Ramos (cell line): ENCODE measurements around the gene AMER3.

Source experiments
- in situ Hi-C: fragments of 300-500 bp; cut with MboI; formaldehyde crosslinking; loops from one replicate; pipeline ENCODE4 v1.14.3; 2022; ENCODE audit warnings: low sequenced_read_pairs; ENCODE audit not compliant: unreplicated experiment

AMER3 gene

DNA sequence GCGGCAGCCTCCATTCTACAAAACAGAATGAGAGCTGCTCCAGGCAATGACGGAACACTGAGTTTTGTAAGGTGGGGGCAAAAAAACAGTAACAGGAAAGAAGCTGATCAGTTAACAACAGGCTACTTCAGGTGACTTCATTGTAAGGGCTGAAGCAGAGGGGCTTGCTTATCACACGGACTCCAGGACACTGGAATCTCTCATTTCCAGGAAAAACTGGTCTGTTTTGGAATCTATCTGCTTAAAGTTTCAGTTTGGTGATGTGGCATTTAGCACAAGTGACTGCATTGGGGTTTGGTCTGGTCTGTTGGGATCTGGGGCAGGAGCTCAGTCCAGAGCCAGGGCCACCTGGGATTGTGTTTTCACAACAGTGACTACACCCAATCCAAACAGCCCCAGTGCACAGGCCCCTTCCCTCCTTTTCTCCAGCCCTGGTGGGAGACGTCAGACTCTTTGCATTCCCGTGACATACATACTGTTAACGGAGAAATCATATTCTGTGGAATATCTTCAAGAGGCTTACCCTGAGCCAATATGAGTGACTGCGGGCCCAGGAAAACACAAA, 14.1 kb downstream of the AMER3 start:
- in situ Hi-C loops = no loop called here

DNA sequence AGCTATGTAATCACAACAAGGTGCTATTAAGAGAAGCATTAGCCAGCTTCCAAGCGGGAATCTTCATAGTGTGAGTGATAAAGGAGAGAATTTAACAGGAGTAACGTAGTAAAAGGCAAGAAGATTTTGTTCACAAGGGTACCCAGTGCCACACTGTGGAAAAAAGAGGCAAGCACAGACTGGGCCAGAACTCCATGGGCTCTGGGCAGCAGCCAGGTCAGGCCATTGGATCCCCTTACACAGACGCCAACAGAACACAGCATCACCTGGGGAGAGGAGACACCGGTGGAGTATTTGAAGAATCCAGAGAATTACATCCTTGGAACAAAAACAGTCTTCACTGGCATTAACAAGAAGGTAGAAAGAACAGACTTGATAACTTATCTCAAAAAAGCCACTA, 21.2 kb downstream of the AMER3 start:
- in situ Hi-C loops = no loop called here

DNA sequence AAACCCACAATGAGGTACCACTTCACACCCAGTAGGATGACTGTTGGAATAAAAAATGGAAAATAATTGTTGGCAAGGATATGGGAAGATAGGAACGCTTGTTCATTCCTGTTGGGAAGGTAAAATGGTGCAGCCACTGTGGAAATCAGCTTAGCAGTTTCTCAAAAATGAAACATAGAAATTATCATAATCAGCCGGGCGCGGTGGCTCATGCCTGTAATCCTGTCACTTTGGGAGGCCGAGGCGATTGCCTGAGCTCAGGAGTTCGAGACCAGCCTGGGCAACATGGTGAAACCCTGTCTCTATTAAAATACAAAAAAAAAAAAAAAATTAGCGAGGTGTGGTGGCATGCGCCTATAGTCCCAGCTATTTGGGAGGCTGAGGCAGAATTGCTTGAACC, 23.4 kb downstream of the AMER3 start:
- in situ Hi-C loops = no loop called here

DNA sequence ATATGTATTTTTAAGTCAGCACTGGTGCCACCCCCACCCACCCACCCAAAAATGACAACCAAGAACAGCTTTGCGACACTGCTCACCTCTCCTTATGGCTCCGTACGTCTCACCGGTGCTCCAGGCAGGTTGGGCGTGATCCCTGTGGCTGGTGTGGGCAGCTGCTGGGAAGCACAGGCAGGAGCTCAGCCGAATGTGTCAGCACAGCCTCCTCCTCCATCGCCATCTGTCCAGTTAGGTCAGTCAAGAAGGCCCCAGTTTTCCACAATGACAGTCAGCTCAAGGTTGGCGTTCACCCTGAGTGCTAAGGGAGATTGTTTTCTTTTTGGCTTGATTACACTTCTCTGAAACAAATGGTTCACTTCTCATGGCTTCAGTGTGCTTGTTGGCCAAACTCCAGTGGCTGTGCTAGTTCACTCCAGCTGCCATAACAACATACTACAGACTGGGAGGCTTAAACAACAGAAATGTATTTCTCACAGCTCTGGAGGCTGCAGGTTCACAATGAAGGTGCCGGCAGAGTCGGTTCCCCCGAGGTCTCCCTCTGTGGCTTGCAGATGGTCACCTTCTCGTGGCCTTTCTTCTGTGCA, 30.2 kb downstream of the AMER3 start:
- in situ Hi-C loops = no loop called here

DNA sequence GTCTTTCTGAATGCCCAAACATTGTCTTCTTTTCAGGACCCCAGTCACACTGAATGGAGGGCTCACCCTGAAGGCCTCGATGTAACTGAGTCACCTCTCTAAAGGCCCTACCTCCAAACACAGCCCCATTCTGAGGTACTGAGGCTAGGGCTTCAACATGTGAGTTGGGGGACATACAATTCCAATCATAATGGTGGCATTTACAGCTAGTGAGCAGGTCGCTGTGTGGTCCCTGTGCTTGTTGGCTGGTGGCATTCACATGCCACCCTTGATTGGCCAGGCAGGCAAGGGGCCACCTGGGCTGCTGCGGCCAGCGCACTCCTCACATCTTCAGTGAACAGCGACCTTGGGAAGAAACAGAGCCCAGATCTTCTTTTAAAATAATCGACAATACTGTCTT, 30.7 kb downstream of the AMER3 start:
- in situ Hi-C loops = no loop called here

DNA sequence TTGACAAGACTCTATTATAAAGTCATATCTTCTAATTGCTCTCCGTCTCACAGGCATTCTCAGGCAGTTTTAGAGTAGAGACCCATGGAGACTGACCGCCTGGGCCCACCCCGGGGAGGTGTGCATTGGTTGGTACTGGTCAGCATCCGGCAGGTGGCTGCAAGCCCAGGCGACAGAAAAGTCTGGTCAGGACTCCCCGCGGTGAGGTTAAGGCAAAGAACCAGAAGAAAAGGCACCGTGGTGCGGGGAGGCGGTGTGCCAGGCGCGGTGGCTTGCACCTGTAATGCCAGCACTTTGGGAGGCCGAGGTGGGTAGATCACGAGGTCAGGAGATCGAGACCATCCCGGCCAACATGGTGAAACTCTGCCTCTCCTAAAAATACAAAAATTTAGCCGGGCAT, 32.5 kb downstream of the AMER3 start:
- in situ Hi-C loops = no loop called here

DNA sequence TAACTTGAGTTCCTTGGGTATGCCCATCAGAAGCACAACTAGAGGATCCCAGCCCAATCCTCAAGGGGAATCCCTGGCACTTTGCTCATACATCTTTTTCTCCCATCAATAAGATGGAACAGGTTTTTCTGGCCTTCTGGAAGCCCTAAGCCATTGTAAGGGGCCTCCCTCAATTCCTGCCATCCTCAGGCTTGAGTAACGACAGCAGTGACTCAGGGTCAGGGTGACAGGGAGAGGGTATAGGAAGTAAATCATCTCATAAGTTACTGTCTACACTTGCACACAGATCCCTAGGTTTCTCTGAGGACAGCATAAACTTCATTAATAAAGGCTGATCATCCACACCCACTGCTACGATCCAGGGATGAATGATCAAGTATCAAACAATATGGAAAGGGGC, 35.0 kb downstream of the AMER3 start:
- in situ Hi-C loops = no loop called here

DNA sequence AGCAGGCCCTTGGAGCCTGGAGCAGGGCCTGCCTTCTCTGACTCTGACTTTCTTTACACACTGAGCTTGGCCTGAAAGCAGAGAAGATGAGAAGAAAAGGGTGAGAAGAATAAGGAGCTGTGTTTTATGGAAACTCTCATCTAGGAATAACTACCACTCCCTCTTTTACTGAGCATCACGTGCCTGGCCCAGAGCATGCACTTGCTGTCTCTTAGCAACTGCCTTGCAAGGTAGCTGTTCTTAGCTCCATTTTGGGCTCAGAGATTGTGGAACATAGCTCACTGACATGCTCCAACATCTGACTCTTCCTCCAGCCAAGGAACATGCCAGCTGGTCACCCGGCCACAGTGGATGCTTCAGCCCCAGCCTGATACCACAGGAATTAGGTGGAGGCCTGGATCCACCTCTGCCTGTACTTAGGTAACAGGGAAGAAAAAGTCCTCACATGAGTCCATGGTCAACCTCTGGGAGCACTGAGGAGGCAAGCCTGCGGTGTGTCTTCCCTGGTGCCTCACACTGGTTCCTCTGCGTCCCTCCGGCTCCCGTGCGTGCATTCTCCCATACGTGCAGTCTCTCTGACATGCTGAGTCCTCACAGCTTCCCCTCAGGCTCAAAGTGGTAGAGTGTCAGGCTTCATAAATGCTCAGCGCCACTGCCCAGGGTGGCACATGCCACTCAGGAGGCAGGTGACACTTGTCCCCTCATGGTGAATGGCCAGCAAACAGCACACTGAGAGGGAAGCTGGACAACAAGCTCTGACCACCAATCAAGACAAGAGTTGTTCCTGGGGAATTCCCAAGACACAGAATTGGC, 35.7 kb downstream of the AMER3 start:
- in situ Hi-C loops = no loop called here

DNA sequence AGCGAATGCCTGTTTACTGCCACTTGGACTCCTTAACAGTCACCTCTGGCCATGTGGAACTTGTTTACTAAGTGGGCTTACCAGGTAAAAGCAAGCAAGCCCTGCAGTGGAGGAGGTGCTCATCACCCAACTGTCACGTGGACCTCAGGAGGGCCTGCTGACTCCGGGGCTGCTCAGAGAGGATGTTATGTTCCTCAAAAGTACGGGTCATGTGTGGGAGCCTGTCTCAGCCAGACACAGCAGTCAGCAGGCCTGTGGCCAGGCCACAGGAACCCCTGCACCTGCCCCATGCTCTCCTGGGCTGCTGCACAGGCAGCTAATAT, 36.2 kb downstream of the AMER3 start:
- in situ Hi-C loops = no loop called here

DNA sequence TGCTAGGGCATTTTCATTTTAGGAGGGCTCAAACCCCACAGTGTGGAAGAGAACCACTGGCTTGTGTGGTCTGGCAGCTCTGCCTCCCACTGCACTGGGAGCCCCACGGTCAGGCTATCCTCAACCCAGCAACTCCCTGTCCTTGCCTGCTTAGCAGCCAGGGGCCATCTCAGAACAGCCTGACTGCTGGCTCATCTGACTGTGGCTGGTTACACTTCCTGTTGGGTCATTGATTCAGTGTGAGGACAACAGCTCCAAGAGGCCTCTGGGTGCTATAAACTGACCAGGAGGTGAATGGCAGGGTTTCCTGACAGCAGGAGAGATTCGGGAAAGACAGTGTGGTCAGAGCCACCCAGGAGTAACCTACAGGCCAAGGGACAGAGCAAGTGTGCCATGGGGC, 40.1 kb downstream of the AMER3 start:
- in situ Hi-C loops = no loop called here

DNA sequence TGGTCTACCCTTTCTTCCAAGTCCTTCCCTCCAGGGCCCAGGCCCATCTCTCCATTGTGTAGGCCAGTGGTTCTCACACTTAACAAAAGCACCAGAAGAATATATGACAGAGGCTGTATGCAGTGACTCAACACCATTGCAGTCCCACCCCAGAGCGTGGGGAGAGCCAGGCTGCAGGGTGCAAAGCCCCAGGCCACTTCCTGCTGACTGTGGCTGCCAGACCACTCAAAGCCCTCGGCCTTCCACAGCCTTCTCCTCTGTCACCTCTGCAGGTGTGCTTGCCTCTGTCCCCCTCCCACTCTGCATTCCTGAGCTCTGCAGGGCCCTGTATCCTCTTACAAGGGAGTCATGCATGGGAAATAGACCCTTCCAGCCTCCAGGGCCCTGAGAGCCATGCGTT, 41.0 kb downstream of the AMER3 start:
- in situ Hi-C loops = no loop called here

DNA sequence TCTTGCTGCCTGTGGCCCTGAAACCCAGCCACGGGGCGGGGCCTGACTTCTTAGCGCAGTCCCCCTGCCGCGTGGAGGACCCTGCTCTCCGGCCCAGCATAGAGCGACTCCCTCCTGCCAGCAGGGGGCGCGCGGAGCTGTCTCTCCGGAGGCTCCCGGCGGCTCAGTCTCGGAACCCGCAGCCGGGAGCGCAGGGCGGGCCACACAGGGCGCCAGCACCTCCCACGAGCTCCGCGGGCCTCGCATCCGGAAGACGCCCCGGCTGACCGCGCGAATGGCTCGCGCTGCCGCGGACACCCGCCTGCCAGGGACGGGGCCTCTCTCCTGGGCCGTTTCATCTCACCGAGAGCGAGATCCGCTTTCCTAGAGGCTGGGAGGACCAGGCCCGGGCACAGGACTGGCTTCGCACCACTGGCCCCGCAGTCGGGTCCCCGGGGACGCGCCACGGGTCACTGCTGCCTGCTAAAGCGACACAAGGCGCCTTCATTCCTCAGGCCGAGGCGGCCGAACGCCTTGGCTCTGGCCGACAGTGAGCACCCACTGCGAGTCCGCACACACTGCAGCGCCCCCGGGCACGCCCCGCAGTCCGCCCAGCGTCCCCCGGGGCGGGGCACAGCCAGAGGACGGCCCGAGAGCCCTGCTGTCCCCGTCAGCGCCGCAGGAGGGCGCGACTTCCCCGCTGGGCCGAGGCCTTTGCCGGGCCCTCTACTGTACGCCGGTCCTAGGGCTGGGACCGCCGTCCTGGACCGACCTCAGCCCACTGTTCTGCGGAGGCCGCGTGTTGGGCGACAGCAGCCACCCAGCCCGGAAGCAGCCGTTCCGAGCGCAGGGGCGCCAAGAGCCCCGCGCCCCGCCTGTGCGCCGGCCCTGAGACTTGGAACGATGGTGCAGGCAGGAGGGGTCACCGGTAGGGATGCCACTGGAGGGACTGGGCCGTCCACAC, 42.4 kb downstream of the AMER3 start:
- in situ Hi-C loops = no loop called here

DNA sequence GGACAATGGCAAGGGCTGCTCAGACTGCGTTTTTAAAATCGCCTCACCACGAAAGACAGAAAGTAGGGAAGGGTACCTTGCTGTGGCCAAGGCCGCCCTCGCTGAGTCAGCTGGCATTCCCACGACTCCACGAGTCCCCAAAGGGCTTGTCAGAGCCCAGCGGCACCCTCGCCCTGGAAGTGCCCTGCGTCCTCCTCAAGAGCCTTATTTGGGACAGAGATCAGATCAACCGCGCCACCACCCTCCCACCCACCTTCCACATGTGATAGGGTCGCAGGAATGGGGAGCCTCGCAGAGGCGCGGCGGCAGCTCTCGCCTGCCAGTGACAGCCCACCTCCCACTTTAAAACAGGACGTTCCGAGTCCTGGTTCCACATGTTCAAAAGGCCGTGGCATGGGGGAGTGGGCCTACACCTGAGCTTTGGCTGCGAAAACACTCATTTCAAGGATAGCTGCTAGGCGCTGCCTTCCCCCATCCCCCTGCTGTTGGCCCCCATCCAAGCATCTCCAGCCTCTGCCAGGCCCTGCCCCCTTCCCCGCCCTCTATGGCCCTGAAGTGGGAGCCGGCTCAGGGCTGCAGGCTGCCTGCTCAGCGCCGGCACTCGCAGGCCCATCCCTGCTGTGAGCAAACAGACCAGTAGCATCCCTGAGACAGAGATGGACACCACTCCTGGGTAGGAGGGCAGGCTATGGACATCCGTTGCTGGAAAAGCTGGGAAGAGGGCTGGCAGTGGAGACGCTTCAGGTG, 43.3 kb downstream of the AMER3 start:
- in situ Hi-C loops = no loop called here

DNA sequence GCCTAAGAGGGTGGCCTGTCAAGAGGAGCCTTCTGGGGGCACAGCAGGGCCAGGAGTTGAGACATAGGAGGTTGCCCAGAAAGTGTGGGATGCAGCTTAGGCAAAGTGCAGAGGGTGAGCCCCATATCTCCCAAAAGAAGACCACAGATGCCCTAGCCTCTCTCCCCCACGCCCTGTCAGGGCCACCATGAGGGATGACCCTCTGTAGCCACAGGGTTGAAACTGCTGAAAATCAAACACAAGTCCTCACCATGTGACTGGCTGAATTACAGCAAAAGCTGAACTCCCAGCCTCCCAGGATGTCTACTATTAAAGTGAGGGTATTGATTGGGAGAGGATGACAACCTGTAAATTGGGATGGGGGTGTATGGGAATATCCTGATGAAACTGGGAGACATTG, 44.0 kb downstream of the AMER3 start:
- in situ Hi-C loops = no loop called here

DNA sequence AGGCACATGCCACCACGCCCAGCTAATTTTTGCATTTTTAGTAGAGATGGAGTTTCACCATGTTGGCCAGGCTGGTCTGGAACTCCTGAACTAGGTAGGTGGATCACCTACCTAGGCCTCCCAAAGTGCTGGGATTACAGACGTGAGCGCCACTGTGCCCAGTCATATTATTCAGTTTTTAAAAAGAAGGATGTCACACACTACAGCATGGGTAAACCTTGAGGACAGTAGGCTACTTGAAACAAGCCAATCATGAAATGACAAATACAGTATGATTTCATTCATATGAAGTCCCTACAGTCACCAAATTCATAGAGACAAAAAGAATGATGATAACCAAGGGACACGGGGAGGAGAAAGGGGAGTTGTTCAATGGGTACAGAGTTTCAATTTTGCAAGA, 50.3 kb downstream of the AMER3 start:
- in situ Hi-C loops = no loop called here

DNA sequence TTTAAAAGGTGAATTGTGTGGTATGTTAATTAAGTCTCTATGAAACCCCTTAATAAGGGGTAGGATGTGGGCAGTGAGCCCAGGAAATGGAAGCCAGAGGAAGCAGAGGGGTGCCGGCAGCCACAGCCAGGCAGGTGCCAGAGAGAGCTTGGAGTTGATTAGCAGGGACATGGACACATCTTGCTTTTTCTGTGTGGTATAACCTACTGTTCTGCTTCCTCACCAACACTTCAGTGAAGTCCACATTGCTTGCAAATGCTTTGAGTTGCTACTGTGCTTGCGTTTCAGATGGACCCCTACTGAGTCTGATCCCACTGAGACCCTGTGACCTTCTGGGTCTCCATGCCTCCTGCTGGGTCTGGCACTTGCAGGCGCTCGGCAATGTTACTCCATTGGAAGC, 51.0 kb downstream of the AMER3 start:
- in situ Hi-C loops = no loop called here

DNA sequence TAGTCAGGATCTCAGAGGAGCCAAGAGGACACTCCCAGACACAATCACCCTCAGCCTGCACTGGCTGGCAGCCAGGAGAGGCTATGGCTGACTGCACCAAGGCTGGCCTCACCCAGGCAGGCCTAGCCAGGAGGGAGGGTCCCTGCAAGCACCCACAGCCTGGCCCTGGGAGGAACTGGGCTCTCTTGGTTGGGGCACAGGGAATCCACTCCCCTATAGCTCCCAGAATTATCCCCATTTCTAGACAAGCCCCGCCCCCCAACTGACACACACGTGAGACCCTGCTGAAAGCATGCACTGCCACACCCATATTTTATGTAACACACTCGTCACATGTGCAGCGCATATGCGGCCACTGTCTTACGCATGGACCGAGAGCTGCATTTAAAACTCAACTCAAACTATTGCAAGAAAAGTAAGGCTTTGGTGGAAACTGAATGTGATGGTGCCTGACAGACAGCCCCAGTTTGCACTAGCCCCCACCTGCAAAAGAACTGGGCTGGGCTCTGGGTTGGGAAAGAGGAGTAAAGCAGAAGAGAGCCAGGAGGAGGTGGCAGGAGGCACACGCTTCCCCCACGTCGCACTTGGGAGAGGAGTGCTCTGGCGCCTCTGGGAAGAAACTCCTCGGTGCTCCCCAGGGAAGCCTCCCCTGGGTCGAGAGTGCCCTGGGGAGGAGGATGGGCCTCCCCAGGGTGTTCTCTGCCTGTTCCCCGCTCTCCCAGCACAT, 52.5 kb downstream of the AMER3 start:
- in situ Hi-C loops = no loop called here

DNA sequence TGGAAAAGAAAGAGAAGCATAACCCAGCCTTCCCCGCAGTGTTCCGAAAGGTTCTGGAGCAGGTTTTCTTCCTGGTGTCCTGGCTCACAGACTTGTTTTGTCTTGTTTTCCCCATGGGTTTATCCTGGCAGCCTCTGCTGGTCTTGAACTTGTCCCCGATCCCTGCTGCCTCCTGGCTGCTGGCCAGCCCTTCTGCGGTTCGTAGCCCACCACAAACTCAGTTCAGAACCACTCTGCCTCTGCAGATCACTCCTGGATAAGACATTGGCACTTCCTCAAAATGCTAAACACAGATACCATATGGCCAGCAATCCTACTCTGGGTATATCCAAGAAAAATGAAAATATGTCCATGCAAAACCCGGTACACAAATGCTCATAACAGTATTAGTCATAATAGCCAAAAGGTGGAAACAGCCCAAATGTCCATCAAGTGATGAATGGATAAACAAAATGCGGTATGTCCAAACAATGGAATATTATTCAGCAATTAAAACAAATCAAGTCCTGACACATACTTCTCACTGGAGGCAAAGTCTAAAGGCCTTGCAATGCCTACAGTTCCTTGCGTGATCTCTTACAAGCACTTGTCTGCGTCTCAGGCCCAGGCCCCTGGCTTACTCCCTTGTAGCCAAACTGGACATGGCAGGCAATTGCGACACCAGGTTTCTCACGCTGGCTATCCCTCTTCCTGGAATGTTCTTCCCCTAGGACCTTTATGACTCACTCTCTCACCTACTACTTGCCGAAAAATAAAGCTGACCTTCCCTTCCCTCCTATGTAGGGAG, 53.3 kb downstream of the AMER3 start:
- in situ Hi-C loops = no loop called here

DNA sequence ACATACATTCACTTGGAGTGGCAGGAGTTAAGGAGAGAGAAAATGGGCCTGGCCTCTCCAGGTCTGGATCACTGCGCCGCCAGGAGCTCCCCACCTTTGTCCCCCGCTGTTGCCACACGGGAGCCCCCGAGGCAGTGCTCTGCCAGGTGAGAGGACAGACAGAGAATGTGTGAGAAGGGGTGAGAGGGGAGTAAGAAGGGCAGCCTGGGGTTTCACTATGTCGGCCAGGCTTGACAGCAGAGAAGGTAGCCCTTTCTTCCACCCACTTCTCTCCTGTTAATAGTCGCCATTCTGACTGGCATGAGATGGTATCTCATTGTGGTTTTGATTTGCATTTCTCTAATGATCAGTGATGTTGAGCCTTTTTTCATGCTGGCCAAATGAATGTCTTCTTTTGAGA, 55.1 kb downstream of the AMER3 start:
- in situ Hi-C loops = no loop called here
